Ishikawa (cell line): Measurements from ENCODE around the gene GAPDHS.

Experiments
- CEBPB ChIP-seq: IDR thresholded peaks from 2 replicates; pipeline ENCODE4 v1.6.1; 2012
- CREB1 ChIP-seq: IDR thresholded peaks from 2 replicates; pipeline ENCODE4 v1.6.1; 2012; ENCODE audit warnings: low read depth
- EGR1 ChIP-seq: IDR thresholded peaks from 2 replicates; pipeline ENCODE4 v1.6.1; 2012
- EP300 ChIP-seq: IDR thresholded peaks from 2 replicates; pipeline ENCODE4 v1.6.1; 2012; ENCODE audit warnings: borderline replicate concordance
- FOXM1 ChIP-seq: IDR thresholded peaks from 2 replicates; pipeline ENCODE4 v1.6.1; 2012; ENCODE audit warnings: low read depth, borderline replicate concordance
- NFIC ChIP-seq: IDR thresholded peaks from 2 replicates; pipeline ENCODE4 v1.6.1; 2012
- RAD21 ChIP-seq: IDR thresholded peaks from 2 replicates; pipeline ENCODE4 v1.6.1; 2012; ENCODE audit warnings: low read depth
- REST ChIP-seq: IDR thresholded peaks from 2 replicates; pipeline ENCODE4 v1.6.1; 2012; ENCODE audit warnings: low read depth, mild to moderate bottlenecking
- TAF1 ChIP-seq: IDR thresholded peaks from 2 replicates; pipeline ENCODE4 v1.6.1; 2012; ENCODE audit warnings: low read depth, mild to moderate bottlenecking
- TCF12 ChIP-seq: IDR thresholded peaks from 2 replicates; pipeline ENCODE4 v1.6.1; 2012; ENCODE audit warnings: low read depth
- TEAD4 ChIP-seq: IDR thresholded peaks from 2 replicates; pipeline ENCODE4 v1.6.1; 2012
- USF1 ChIP-seq: IDR thresholded peaks from 2 replicates; pipeline ENCODE4 v1.6.1; 2012
- YY1 ChIP-seq: IDR thresholded peaks from 2 replicates; pipeline ENCODE4 v1.6.1; 2012; ENCODE audit warnings: low read depth
- ZBTB7A ChIP-seq: IDR thresholded peaks from 2 replicates; pipeline ENCODE4 v1.6.1; 2012; ENCODE audit warnings: low read depth
- TF ChIP-seq, protein P1 (sequence below): IDR thresholded peaks from 2 replicates; pipeline ENCODE4 v1.6.1; 2012

The GAPDHS gene

GRCh38 chr19:35561436-35561835, 28.2 kb downstream of the GAPDHS start:
- TF ChIP-seq EP300 (no peak), REST (no peak), YY1 (no peak), TCF12 (no peak), NFIC (no peak), EGR1 (no peak), USF1 (no peak), RAD21 (no peak), ZBTB7A (no peak), TAF1 (no peak), TEAD4 (no peak), CREB1 (no peak)
- TF ChIP-seq, protein P1, sequence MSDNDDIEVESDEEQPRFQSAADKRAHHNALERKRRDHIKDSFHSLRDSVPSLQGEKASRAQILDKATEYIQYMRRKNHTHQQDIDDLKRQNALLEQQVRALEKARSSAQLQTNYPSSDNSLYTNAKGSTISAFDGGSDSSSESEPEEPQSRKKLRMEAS: no peak

DNA sequence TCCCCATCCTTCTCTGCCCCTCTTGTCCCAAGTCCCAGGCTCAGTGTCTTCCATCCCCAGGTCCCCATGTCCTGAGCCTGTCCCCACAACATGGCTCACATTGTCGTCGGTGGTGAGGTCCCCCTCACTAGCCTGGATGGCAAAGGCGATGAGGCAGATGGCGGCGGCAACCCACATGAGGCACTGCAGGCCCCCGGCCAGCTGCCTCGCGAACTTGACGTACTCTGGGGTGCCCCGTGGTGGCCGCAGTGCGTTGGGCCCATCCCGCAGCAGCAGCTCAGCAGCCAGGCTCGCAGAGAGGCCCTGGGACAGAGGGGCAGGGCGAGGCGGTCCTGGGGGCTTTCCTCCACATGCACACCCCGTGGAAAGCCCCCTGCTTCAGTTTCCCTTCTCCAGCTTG, 29.1 kb downstream of the GAPDHS start:
- TF ChIP-seq TAF1: no peak
- no peak for TF ChIP-seq NFIC
- no peak for TF ChIP-seq FOXM1
- no peak for TF ChIP-seq CREB1
- no peak for TF ChIP-seq REST
- no peak for TF ChIP-seq TCF12
- TF ChIP-seq RAD21: no peak
- TF ChIP-seq USF1: no peak

DNA sequence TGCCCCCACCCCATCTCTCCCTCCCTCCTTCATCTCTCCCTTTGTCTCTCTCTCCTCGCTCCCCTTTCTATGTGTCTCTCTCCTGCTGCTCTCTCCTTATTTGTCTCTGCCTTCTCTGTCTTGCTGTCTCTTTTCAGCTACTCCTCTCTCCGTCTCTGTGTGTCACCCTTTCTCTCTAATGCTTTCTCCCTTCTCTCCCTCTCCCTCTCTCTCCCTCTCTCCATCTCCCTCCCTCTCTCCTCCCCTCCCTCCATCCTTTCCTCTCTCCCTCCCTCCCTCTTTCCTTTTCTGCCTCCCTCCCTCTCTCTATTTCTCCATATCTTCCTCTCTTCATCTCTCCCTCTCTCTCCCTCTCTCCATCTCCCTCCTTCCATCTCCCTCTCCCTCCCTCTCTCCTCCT, 29.5 kb downstream of the GAPDHS start:
- TF ChIP-seq USF1 (no peak), CEBPB (no peak), REST (no peak)
- TF ChIP-seq, protein P1: no peak

DNA sequence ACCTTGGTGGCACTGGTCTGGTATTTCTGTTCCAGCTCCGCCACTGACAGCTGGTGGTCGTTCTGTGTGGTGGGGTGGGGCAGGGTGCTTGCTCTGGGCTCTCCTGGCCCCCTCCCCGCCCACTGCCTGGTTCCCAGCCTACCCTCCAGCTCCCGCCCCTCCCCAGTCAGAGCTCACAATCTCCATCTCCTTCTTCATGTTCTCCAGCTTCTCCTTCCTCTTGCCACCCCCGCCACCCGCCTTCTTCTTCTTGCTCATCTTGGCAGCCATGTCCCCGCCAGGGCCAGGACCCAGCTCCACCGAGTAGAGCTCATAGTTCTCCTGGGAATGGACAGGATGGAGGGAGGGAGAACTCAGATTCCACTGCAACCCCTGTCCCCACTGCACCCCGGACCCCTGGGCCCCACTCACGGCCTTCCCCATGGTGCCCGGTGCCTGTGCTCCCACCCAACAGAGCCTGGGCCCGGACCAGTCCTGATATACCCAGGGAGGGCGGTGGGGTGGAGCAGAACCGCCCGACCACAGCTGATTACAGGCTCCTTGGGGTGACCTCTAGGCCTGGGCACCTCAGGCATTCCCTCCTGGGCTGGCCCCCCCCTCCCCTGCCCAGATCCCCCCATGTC, 30.1 kb downstream of the GAPDHS start, which contains the start of gene ATP4A:
ATP4A (minus strand) TSS at position 452 of the 623 bp plus-strand sequence; CDS start at position 423, 29 bp downstream.
- TF ChIP-seq TCF12: no peak
- TF ChIP-seq NFIC: no peak
- no peak for TF ChIP-seq TEAD4
- TF ChIP-seq FOXM1: no peak
- TF ChIP-seq CREB1: no peak
- TF ChIP-seq ZBTB7A: no peak
- no peak for TF ChIP-seq YY1
- TF ChIP-seq EP300: no peak
- TF ChIP-seq REST: no peak
